HEK293 (cell line): ENCODE data around the gene STUB1.

Experiments
- CTCF ChIA-PET: fragments of 350-600 bp; formaldehyde crosslinking; extraction: SDS; loops from one replicate; lab custom pipeline; 2021; ENCODE audit warnings: antibody characterized with exemption; lab: Yijun Ruan, JAX
- POLR2A ChIA-PET: fragments of 300-600 bp; formaldehyde crosslinking; extraction: SDS; loops from one replicate; lab custom pipeline; 2020; ENCODE audit warnings: antibody characterized with exemption, inconsistent platforms; lab: Yijun Ruan, JAX
- H3K27ac ChIP-seq: fragments of 200-500 bp; sonication (Bioruptor generic); 2 replicates; pipeline ENCODE4 v1.5.1; 2014; ENCODE audit warnings: low read depth, low read length, control low read depth, inconsistent platforms; ENCODE audit errors: extremely low read depth
- H3K36me3 ChIP-seq, 2 experiments: fragments of 200-500 bp in 1 of 2; sonication (Bioruptor generic) in 1 of 2; 1 replicate in 1 of 2; 2 replicates in 1 of 2; pipeline ENCODE4 v1.5.1; 2014 to 2017; ENCODE audit warnings: inconsistent platforms in 2 of 2, low read length in 2 of 2; ENCODE audit not compliant: control insufficient read depth in 2 of 2, insufficient read depth in 1 of 2
- H3K4me1 ChIP-seq: fragments of 200-500 bp; sonication (Bioruptor generic); 2 replicates; pipeline ENCODE4 v1.5.1; 2014; ENCODE audit warnings: mild to moderate bottlenecking, low read length, inconsistent platforms; ENCODE audit not compliant: control insufficient read depth, insufficient read depth
- H3K4me3 ChIP-seq: 2 replicates; pipeline ENCODE4 v1.5.1; 2011; ENCODE audit warnings: low read depth, mild to moderate bottlenecking, control low read depth, low read length, moderate library complexity
- H3K9me3 ChIP-seq: fragments of 200-500 bp; sonication (Bioruptor generic); 2 replicates; pipeline ENCODE4 v1.5.1; 2014; ENCODE audit warnings: low read depth, low read length, inconsistent platforms; ENCODE audit not compliant: control insufficient read depth, insufficient read depth
- BCL11B ChIP-seq: fragments of 450-650 bp; formaldehyde crosslinking; IDR thresholded peaks from 2 replicates; pipeline ENCODE4 v1.5.1; 2016; ENCODE audit warnings: low read depth, missing biosample characterization, missing genetic modification characterization
- KLF1 ChIP-seq: fragments of 450-650 bp; formaldehyde crosslinking; IDR thresholded peaks from 2 replicates; pipeline ENCODE4 v1.5.1; 2016; ENCODE audit warnings: missing biosample characterization, missing genetic modification characterization
- KLF8 ChIP-seq: fragments of 450-650 bp; formaldehyde crosslinking; IDR thresholded peaks from 2 replicates; pipeline ENCODE4 v1.5.1; 2016; ENCODE audit warnings: missing biosample characterization, missing genetic modification characterization
- ZBTB1 ChIP-seq: fragments of 450-650 bp; formaldehyde crosslinking; IDR thresholded peaks from 2 replicates; pipeline ENCODE4 v1.5.1; 2016; ENCODE audit warnings: missing biosample characterization, missing genetic modification characterization
- ZBTB21 ChIP-seq: fragments of 450-650 bp; formaldehyde crosslinking; IDR thresholded peaks from 2 replicates; pipeline ENCODE4 v1.5.1; 2017; ENCODE audit warnings: missing biosample characterization, missing genetic modification characterization
- ZBTB48 ChIP-seq: fragments of 450-650 bp; formaldehyde crosslinking; IDR thresholded peaks from 2 replicates; pipeline ENCODE4 v1.5.1; 2016; ENCODE audit warnings: missing biosample characterization, missing genetic modification characterization
- ZNF157 ChIP-seq: fragments of 450-650 bp; formaldehyde crosslinking; IDR thresholded peaks from 2 replicates; pipeline ENCODE4 v1.5.1; 2016; ENCODE audit warnings: missing biosample characterization, missing genetic modification characterization
- ZNF19 ChIP-seq: fragments of 450-650 bp; formaldehyde crosslinking; IDR thresholded peaks from 2 replicates; pipeline ENCODE4; 2016; ENCODE audit warnings: missing biosample characterization, missing genetic modification characterization, low read depth
- ZNF221 ChIP-seq: fragments of 450-650 bp; formaldehyde crosslinking; IDR thresholded peaks from 2 replicates; pipeline ENCODE4 v1.5.1; 2017; ENCODE audit warnings: missing biosample characterization, missing genetic modification characterization, borderline replicate concordance
- ZNF248 ChIP-seq: fragments of 450-650 bp; formaldehyde crosslinking; IDR thresholded peaks from 2 replicates; pipeline ENCODE4 v1.5.1; 2017; ENCODE audit warnings: missing biosample characterization, missing genetic modification characterization
- ZNF292 ChIP-seq: fragments of 450-650 bp; formaldehyde crosslinking; IDR thresholded peaks from 2 replicates; pipeline ENCODE4 v1.5.1; 2016; ENCODE audit warnings: low read depth, missing biosample characterization, missing genetic modification characterization, borderline replicate concordance
- ZNF341 ChIP-seq: fragments of 450-650 bp; formaldehyde crosslinking; IDR thresholded peaks from 2 replicates; pipeline ENCODE4; 2016; ENCODE audit warnings: low read depth, missing biosample characterization, missing genetic modification characterization
- ZNF426 ChIP-seq: fragments of 450-650 bp; formaldehyde crosslinking; IDR thresholded peaks from 2 replicates; pipeline ENCODE4 v1.5.1; 2017; ENCODE audit warnings: missing biosample characterization, missing genetic modification characterization, mild to moderate bottlenecking, inconsistent platforms, moderate library complexity
- ZNF433 ChIP-seq: fragments of 450-650 bp; formaldehyde crosslinking; IDR thresholded peaks from 2 replicates; pipeline ENCODE4 v1.5.1; 2016; ENCODE audit warnings: missing biosample characterization, missing genetic modification characterization, low read depth
- ZNF514 ChIP-seq: fragments of 450-650 bp; formaldehyde crosslinking; IDR thresholded peaks from 2 replicates; pipeline ENCODE4 v1.5.1; 2016; ENCODE audit warnings: missing biosample characterization, missing genetic modification characterization
- ZNF544 ChIP-seq: fragments of 450-650 bp; formaldehyde crosslinking; IDR thresholded peaks from 2 replicates; pipeline ENCODE4 v1.5.0; 2017; ENCODE audit warnings: missing biosample characterization, missing genetic modification characterization
- ZNF558 ChIP-seq: fragments of 450-650 bp; formaldehyde crosslinking; IDR thresholded peaks from 2 replicates; pipeline ENCODE4 v1.5.1; 2016; ENCODE audit warnings: missing biosample characterization, missing genetic modification characterization
- ZNF571 ChIP-seq: fragments of 450-650 bp; formaldehyde crosslinking; IDR thresholded peaks from 2 replicates; pipeline ENCODE4 v1.5.0; 2017; ENCODE audit warnings: missing biosample characterization, missing genetic modification characterization
- ZNF623 ChIP-seq: fragments of 450-650 bp; formaldehyde crosslinking; IDR thresholded peaks from 2 replicates; pipeline ENCODE4 v1.5.1; 2016; ENCODE audit warnings: missing biosample characterization, missing genetic modification characterization
- ZNF626 ChIP-seq: fragments of 450-650 bp; sonication (Bioruptor Pico); formaldehyde crosslinking; IDR thresholded peaks from 2 replicates; pipeline ENCODE4 v1.5.1; 2018; ENCODE audit warnings: missing biosample characterization, missing genetic modification characterization, inconsistent platforms
- ZNF654 ChIP-seq: fragments of 450-650 bp; formaldehyde crosslinking; IDR thresholded peaks from 2 replicates; pipeline ENCODE4 v1.5.1; 2016; ENCODE audit warnings: low read depth, missing biosample characterization, missing genetic modification characterization
- TF ChIP-seq, protein P1 (sequence below): fragments of 450-650 bp; formaldehyde crosslinking; IDR thresholded peaks from 2 replicates; pipeline ENCODE4 v1.5.1; 2016; ENCODE audit warnings: missing biosample characterization, missing genetic modification characterization
- TF ChIP-seq, protein P2 (sequence below): fragments of 450-650 bp; formaldehyde crosslinking; IDR thresholded peaks from 2 replicates; pipeline ENCODE4 v1.5.1; 2017; ENCODE audit warnings: missing biosample characterization, missing genetic modification characterization
- TF ChIP-seq, protein P3 (sequence below): fragments of 450-650 bp; IDR thresholded peaks from 2 replicates; pipeline ENCODE4 v1.5.1; 2018; ENCODE audit warnings: missing biosample characterization, mild to moderate bottlenecking, missing genetic modification characterization
- TF ChIP-seq, protein P4 (sequence below): fragments of 450-650 bp; formaldehyde crosslinking; IDR thresholded peaks from 2 replicates; pipeline ENCODE4 v1.5.1; 2016; ENCODE audit warnings: missing biosample characterization, missing genetic modification characterization
- TF ChIP-seq, protein P5 (sequence below): fragments of 450-650 bp; formaldehyde crosslinking; IDR thresholded peaks from 2 replicates; pipeline ENCODE4 v1.5.1; 2016; ENCODE audit warnings: missing biosample characterization, missing genetic modification characterization

STUB1 gene

DNA sequence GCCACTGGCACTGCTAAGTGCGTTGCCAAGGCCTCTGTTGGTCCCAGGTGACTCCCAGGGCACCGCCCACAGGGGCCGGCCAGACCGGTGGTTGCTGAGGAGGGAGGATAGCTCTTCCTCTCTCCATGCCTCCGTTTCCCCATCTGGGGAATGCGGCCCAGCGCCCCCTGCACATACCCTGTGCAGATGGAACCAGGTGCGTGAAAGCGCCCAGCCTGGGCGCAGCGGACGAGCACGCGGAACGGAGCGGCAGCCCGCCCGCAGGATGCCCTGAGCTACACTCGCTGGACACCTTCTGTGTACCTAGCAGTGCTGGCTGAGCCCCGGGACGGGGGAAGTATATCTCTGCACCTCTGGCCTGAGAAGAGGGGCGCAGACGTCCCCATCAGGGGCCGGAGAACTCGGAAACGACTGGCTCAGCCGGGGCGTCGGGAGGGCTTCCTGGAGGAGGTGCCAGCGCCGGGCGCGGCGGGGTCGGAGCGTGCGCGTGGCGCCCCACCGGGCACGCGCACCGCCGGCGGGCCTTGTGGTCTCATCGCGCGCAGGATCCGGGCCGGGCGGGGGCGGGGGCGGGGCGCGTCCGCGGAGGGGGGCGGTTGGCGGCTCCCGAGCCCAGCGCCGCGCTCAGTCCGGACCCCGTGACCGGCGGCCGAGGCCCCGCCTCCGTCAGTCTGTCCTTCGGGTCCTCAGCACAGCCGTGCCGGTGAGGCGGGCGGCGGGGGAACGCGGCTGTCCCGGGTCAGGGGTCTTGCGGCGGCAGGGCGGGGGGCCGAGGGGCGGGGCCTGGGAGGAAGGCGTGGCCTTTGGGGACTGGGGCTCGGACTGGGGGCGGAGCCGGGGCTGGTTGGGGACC, 46.5 kb downstream of the STUB1 start, which contains the start of the genes CCDC78 and HAGHL (continued):
- TF ChIP-seq ZNF623 (tag by site-specific recombination) (no peak), BCL11B (tag by site-specific recombination) (no peak), KLF1 (tag by site-specific recombination) (no peak), ZNF626 (no peak), ZNF19 (tag by site-specific recombination) (no peak), ZNF654 (tag by site-specific recombination) (no peak), ZNF571 (no peak), ZNF292 (no peak), ZNF433 (no peak), ZNF341 (tag by site-specific recombination) (0 out of 2 replicates have a peak, but pooled peaks have one; percentile 16), ZNF544 (tag by site-specific recombination) (no peak), ZNF558 (tag by site-specific recombination) (no peak), ZBTB21 (no peak), ZNF426 (tag by site-specific recombination) (no peak), ZNF514 (tag by site-specific recombination) (no peak)
- TF ChIP-seq, protein P1, sequence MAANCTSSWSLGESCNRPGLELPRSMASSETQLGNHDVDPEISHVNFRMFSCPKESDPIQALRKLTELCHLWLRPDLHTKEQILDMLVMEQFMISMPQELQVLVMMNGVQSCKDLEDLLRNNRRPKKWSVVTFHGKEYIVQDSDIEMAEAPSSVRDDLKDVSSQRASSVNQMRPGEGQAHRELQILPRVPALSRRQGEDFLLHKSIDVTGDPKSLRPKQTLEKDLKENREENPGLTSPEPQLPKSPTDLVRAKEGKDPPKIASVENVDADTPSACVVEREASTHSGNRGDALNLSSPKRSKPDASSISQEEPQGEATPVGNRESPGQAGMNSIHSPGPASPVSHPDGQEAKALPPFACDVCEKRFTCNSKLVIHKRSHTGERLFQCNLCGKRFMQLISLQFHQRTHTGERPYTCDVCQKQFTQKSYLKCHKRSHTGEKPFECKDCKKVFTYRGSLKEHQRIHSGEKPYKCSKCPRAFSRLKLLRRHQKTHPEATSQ (tag by site-specific recombination): no peak
- TF ChIP-seq, protein P2, sequence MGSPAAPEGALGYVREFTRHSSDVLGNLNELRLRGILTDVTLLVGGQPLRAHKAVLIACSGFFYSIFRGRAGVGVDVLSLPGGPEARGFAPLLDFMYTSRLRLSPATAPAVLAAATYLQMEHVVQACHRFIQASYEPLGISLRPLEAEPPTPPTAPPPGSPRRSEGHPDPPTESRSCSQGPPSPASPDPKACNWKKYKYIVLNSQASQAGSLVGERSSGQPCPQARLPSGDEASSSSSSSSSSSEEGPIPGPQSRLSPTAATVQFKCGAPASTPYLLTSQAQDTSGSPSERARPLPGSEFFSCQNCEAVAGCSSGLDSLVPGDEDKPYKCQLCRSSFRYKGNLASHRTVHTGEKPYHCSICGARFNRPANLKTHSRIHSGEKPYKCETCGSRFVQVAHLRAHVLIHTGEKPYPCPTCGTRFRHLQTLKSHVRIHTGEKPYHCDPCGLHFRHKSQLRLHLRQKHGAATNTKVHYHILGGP (tag by site-specific recombination): no peak
- TF ChIP-seq, protein P3, sequence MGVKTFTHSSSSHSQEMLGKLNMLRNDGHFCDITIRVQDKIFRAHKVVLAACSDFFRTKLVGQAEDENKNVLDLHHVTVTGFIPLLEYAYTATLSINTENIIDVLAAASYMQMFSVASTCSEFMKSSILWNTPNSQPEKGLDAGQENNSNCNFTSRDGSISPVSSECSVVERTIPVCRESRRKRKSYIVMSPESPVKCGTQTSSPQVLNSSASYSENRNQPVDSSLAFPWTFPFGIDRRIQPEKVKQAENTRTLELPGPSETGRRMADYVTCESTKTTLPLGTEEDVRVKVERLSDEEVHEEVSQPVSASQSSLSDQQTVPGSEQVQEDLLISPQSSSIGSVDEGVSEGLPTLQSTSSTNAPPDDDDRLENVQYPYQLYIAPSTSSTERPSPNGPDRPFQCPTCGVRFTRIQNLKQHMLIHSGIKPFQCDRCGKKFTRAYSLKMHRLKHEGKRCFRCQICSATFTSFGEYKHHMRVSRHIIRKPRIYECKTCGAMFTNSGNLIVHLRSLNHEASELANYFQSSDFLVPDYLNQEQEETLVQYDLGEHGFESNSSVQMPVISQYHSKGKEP: no peak

DNA sequence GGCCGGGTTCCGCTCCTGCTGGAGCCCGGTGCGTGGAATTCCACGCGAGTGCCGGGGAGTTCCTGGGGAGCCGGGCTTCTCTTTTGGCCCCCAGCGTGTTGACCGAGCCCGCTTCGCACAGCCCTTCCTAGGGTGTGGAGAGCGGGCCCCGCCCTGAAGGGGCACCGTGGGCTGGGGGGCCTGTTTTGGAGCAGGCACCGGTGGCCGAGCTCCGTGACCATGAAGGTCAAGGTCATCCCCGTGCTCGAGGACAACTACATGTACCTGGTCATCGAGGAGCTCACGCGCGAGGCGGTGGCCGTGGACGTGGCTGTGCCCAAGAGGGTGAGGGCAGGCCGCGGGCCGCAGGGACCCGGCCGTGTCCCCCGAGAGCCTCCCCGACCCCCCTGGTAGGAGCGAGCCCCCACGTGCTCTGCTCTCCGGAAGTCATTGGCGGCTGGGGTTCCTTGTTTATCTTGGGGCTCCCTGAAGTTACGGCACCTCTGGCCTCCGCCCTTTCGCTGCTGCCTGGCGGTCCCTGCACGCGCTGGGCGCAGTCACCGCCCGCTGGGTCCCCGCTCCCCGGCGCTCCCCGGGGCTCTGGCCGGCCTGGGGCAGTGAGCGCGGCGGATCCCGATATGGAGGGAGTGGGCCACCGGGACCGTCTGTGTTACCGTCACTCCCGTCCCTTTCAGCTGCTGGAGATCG, 47.2 kb downstream of the STUB1 start:
- Histone ChIP-seq H3K4me1 (peaks cover 4% of the 10 kb centered on the region; the same call in 1 of the 2 replicates), H3K27ac (peak overlapping the region; percentile 11; the same call in 1 of the 2 replicates), H3K4me3 (peak overlapping the region; percentile 15), H3K9me3 (no peaks in the 10 kb centered on the region), H3K36me3 (peaks cover under 1 to 20% of the 10 kb centered on the region in 2 experiments; a peak in 2 of 3 replicates)
- ChIA-PET CTCF (interaction anchor here (1.6 kb wide), 1 partner anchor 16 kb away, joined by 5 read pairs; no protein-coding TSS in a partner anchor), POLR2A (interaction anchor here (1.0 to 1.8 kb wide), 9 partner anchors 8 to 61 kb away, joined by 3 to 11 read pairs (median 4); partner anchors contain the start of genes CHTF18, METRN, RPUSD1 and WDR24)
- TF ChIP-seq, protein P4, sequence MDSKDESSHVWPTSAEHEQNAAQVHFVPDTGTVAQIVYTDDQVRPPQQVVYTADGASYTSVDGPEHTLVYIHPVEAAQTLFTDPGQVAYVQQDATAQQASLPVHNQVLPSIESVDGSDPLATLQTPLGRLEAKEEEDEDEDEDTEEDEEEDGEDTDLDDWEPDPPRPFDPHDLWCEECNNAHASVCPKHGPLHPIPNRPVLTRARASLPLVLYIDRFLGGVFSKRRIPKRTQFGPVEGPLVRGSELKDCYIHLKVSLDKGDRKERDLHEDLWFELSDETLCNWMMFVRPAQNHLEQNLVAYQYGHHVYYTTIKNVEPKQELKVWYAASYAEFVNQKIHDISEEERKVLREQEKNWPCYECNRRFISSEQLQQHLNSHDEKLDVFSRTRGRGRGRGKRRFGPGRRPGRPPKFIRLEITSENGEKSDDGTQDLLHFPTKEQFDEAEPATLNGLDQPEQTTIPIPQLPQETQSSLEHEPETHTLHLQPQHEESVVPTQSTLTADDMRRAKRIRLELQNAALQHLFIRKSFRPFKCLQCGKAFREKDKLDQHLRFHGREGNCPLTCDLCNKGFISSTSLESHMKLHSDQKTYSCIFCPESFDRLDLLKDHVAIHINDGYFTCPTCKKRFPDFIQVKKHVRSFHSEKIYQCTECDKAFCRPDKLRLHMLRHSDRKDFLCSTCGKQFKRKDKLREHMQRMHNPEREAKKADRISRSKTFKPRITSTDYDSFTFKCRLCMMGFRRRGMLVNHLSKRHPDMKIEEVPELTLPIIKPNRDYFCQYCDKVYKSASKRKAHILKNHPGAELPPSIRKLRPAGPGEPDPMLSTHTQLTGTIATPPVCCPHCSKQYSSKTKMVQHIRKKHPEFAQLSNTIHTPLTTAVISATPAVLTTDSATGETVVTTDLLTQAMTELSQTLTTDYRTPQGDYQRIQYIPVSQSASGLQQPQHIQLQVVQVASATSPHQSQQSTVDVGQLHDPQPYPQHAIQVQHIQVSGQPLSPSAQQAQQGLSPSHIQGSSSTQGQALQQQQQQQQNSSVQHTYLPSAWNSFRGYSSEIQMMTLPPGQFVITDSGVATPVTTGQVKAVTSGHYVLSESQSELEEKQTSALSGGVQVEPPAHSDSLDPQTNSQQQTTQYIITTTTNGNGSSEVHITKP (tag by site-specific recombination): no peak
- peak; percentile 75; the same call in 1 of the 2 replicates for TF ChIP-seq KLF8 (tag by site-specific recombination)
- peak; percentile 67; the same call in 1 of the 2 replicates for TF ChIP-seq ZBTB48 (tag by site-specific recombination)
- no peak for TF ChIP-seq ZNF19 (tag by site-specific recombination)
- TF ChIP-seq, protein P5, sequence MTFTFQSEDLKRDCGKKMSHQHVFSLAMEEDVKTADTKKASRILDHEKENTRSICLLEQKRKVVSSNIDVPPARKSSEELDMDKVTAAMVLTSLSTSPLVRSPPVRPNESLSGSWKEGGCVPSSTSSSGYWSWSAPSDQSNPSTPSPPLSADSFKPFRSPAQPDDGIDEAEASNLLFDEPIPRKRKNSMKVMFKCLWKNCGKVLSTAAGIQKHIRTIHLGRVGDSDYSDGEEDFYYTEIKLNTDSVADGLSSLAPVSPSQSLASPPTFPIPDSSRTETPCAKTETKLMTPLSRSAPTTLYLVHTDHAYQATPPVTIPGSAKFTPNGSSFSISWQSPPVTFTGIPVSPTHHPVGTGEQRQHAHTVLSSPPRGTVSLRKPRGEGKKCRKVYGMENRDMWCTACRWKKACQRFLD: no peak
- TF ChIP-seq ZNF248: no peak
- no peak for TF ChIP-seq ZBTB1 (tag by site-specific recombination)
- TF ChIP-seq ZNF221 (tag by site-specific recombination): no peak
- TF ChIP-seq ZNF157 (tag by site-specific recombination): no peak
